22Rv1 (cell line): Measurements from ENCODE around the gene XPC.

Source experiments
- ZFX ChIP-seq: fragments of 450-650 bp; IDR thresholded peaks from 2 replicates; pipeline ENCODE4 v1.6.1; 2017; ENCODE audit warnings: antibody characterized with exemption, borderline replicate concordance
- TF ChIP-seq, protein P1 (sequence below): fragments of 450-650 bp; IDR thresholded peaks from 2 replicates; pipeline ENCODE4 v1.5.1; 2017; ENCODE audit warnings: mild to moderate bottlenecking

DNA sequence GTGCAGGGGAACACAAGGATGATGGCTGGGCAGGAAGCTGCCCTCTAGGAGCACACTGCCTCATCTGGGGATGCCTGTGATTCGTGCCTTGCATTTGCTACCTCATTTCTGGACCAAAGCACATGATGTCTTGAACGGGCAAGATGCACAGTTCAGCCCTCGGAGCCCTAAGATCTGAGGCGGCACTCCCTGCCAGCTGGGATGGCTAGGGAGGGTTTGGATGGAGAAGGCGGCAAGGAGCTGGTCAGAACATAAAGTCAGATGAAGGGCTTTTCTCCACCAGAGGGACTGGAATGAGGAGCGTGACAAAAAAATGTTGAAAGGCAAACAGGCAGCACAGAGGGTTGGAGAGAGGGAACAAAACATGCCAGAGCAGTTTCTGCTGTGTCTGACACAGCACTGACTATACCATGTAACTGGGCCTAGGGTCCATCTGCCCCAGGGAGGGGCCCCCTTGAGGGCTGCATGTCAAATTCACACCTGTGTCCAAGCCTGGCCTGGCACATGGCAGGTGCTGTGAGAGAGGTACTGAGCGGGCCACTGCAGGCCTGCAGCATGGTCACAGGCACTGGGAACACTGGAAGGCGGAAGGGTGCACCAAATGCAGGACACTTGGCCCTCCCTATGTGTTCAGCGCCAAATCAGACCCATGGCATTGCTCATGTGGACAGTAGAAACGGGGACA is 31.9 kb downstream of the XPC start:
- TF ChIP-seq, protein P1, sequence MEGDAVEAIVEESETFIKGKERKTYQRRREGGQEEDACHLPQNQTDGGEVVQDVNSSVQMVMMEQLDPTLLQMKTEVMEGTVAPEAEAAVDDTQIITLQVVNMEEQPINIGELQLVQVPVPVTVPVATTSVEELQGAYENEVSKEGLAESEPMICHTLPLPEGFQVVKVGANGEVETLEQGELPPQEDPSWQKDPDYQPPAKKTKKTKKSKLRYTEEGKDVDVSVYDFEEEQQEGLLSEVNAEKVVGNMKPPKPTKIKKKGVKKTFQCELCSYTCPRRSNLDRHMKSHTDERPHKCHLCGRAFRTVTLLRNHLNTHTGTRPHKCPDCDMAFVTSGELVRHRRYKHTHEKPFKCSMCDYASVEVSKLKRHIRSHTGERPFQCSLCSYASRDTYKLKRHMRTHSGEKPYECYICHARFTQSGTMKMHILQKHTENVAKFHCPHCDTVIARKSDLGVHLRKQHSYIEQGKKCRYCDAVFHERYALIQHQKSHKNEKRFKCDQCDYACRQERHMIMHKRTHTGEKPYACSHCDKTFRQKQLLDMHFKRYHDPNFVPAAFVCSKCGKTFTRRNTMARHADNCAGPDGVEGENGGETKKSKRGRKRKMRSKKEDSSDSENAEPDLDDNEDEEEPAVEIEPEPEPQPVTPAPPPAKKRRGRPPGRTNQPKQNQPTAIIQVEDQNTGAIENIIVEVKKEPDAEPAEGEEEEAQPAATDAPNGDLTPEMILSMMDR: no peak
- TF ChIP-seq ZFX: no peak
